H7 (cell line): ENCODE results near the gene ITPKC. TPM values are rescaled to one million over a fixed set of nuclear protein-coding genes. Genes with fewer than 3 reads are reported as not detected.

Experiments used
- DNase-seq: peaks from one replicate; pipeline ENCODE4 v3.0.0; 2012
- H3K27me3 ChIP-seq: 2 replicates; pipeline ENCODE4 v1.6.0; 2011; ENCODE audit warnings: mild to moderate bottlenecking, low read length; ENCODE audit not compliant: control insufficient read depth, insufficient read depth
- H3K36me3 ChIP-seq: replicated peaks from 2 replicates; pipeline ENCODE4 v1.5.1; 2011; ENCODE audit warnings: low read length; ENCODE audit not compliant: control insufficient read depth, insufficient read depth
- H3K4me3 ChIP-seq: 2 replicates; pipeline ENCODE4 v1.5.1; 2011; ENCODE audit warnings: low read depth, mild to moderate bottlenecking, control low read depth, low read length, moderate library complexity; ENCODE audit not compliant: insufficient read depth
- total RNA-seq: library from RNA; depleted of rRNA; stranded (reverse); fragments of >200 nt; shearing (Covaris generic); gene quantifications from 2 replicates; pipeline ENCODE4 v1.2.3, GENCODE V29; 2014

ITPKC gene
- total RNA-seq, 1 experiment from 2014 or later: 10.5 TPM

- Histone ChIP-seq H3K4me3 (no peak overlapping the region), H3K27me3 (no peaks in the 10 kb centered on the region), H3K36me3 (peaks cover 8% of the 10 kb centered on the region)
- DNase-seq: no peak
Observed at GRCh38 chr19:40697007-40697406, 19.9 kb upstream of the ITPKC start.

GRCh38 chr19:40700083-40700482 is 16.8 kb upstream of the ITPKC start:
- peaks cover 14% of the 10 kb centered on the region for H3K36me3 ChIP-seq

GRCh38 chr19:40701758-40702157 is 15.2 kb upstream of the ITPKC start:
- no peak for DNase-seq
- H3K27me3 ChIP-seq: no peaks in the 10 kb centered on the region
- H3K36me3 ChIP-seq: peaks cover 15% of the 10 kb centered on the region
- H3K4me3 ChIP-seq: no peak overlapping the region

More at GRCh38 chr19:40700083-40700482, 16.8 kb upstream of the ITPKC start:
- DNase-seq: peak; percentile 35
- Histone ChIP-seq H3K4me3 (no peak overlapping the region), H3K27me3 (no peaks in the 10 kb centered on the region)

DNA sequence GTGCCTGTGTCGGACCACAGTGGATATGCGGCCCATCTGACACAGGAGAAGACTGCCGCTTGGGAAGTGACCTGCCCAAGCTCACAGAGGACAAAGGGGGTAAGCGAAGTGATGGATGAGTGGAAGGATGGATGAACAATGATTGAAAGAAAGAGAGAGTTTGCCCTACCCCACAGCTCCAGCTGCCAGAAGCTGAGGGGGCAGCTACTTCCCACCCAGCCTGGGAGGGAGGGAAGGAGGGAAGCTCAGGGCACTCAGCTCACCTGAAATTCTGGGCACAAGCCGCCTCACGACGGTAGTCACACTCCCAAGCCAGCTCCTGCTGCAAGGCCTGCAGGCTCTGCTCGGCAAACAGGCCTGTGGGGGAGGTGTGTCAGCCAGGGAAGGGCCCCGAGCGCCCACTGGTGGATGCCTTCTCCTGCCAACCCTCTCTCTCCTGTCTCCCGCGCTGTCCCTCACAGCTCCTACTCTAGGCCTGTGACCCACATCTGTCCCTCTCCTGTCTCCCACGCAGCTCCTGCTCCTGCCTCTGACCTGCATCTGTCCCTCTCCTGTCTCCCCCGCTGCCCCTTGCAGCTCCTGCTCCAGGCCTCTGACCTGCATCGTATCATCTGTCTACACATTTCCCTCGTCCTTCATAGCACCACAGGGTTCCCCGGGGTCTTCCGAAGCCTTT is 14.4 kb upstream of the ITPKC start:
- Histone ChIP-seq H3K27me3 (no peaks in the 10 kb centered on the region), H3K36me3 (peaks cover 14% of the 10 kb centered on the region), H3K4me3 (no peak overlapping the region)
- DNase-seq: peak; percentile 90

DNA sequence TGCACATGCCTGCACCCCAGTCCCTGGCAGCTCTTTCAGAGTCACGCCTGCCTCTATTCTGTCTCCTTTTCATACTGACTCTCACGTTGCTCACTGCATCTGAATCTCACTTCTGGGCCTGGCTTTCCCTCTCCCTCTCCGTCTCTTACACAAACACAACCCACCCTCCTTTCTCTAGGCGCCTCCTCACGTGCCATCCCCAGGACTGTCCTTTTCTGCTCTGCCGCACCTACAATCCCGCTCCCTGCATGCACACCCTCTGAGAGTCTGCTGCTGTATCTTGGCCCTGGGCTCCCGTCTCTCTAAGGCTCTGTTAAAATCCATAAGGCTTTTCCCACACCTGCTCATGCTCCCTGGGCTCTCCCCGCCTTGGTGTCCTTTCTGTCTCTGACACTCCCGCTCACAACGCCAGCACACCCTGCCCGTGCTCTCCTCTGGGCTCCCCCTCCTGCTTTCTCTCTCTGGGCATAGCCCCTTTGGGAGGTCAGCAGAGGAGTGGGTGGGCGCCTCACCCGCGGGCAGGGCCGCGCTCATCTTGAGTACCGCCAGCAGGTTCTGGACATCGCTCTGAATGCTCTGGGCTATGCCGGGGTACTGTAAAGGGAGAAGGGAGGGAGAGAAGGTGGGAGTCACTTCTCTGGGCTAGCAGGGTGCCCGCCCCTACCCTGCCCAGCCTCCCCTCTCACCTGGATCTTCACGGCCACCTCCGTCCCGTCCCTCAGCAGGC is 13.7 kb upstream of the ITPKC start:
- peak; percentile 25 for DNase-seq
- no peaks in the 10 kb centered on the region for H3K27me3 ChIP-seq
- no peak overlapping the region for H3K4me3 ChIP-seq
- H3K36me3 ChIP-seq: peaks cover 15% of the 10 kb centered on the region

GRCh38 chr19:40704491-40705361 is 12.2 kb upstream of the ITPKC start:
- Histone ChIP-seq H3K36me3 (peaks cover 14% of the 10 kb centered on the region), H3K4me3 (no peak overlapping the region), H3K27me3 (no peaks in the 10 kb centered on the region)
- DNase-seq: no peak

- Histone ChIP-seq H3K36me3 (peaks cover 15% of the 10 kb centered on the region), H3K27me3 (no peaks in the 10 kb centered on the region), H3K4me3 (no peak overlapping the region)
- no peak for DNase-seq
Observed at GRCh38 chr19:40705362-40705651, 11.6 kb upstream of the ITPKC start.

GRCh38 chr19:40705950-40706619 is 10.8 kb upstream of the ITPKC start:
- no peak for DNase-seq
- Histone ChIP-seq H3K27me3 (no peaks in the 10 kb centered on the region), H3K36me3 (peaks cover 17% of the 10 kb centered on the region), H3K4me3 (no peak overlapping the region)

DNA sequence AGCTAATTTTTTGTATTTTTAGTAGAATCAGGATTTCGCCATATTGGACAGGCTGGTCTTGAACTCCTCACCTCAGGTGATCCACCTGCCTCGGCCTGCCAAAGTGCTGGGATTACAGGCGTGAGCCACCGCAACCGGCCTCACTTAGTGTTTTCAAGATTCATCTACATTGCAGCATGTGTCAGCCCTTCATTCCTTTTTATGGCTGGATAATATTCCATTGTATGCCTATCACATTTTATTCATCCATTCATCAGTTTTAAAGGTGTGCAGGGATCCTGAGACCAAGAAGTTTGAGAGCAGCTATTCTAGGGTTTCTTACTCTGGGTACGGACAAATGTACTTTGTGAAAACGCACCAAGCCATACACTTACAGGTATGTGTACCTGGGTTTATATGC is 9.3 kb upstream of the ITPKC start:
- Histone ChIP-seq H3K27me3 (no peaks in the 10 kb centered on the region), H3K36me3 (peaks cover 16% of the 10 kb centered on the region), H3K4me3 (no peak overlapping the region)
- no peak for DNase-seq

DNA sequence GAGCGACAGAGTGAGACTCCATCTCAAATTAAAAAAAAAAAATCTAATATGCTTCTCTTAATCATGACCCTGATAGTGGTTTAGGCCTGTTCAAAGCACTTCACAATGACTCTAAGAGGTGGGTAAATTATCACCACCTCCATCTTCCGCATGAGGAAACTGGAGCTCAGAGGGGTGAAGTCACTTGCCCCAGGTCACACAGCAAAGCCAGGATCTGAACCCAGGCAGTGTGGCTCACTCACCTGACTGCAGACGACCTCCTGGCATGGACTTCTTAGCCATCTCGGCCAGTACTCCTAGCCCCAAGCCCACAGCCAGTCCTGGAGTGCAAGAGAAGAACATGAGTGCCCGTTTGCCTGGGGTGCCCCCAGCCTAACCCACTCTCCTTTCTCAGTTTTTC is 7.1 kb upstream of the ITPKC start:
- Histone ChIP-seq H3K4me3 (no peak overlapping the region), H3K36me3 (peaks cover 13% of the 10 kb centered on the region), H3K27me3 (no peaks in the 10 kb centered on the region)
- DNase-seq: no peak

DNA sequence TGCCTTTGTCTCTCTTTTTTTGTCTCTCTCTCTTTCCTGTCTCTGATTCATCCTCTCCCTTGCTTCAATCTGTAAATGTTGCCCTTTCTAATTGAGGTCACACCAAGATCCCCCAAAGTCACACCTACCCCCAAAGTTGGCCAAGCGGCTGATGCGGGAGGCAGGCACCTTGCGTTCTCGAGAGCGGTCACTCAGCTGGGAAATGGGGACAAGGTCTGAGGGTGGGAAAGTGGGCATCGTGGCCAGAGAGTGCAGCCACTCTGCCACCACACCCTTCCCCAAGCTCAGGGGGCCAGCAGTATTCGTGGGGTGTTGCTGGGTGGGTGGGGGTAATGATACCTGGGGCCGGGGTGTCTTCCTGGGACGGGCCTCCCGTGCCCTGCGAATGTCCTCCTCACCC is 3.0 kb upstream of the ITPKC start:
- Histone ChIP-seq H3K27me3 (no peaks in the 10 kb centered on the region), H3K4me3 (no peak overlapping the region), H3K36me3 (peaks cover 7% of the 10 kb centered on the region)
- no peak for DNase-seq

GRCh38 chr19:40714441-40715299 is 2.2 kb upstream of the ITPKC start:
- H3K4me3 ChIP-seq: peak overlapping the region; percentile 65
- H3K36me3 ChIP-seq: peaks cover 7% of the 10 kb centered on the region

DNA sequence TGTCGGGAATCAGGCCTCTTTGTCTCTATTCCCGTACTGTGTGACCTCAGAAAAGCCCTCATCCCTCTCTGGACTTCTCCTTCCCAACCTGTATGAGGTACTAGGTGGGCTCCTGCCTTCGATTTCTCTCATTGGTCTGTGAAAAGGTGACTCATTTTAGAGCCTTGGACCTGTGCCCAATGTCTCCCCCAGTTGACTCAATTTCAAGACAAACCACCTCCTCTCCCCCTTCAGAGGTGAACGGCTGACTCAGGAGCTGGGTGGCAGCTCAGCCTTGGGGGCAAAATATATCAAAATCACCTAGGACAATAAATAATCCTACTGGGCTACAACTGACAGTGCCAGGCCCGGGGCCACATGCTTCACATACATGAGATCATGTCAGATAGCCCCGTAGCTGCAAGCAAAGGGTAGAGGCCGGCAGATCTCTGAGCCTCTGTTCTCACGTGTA is 856 bp upstream of the ITPKC start:
- no peaks in the 10 kb centered on the region for H3K27me3 ChIP-seq
- DNase-seq: no peak
- peak overlapping the region; percentile 65 for H3K4me3 ChIP-seq
- peaks cover 4% of the 10 kb centered on the region for H3K36me3 ChIP-seq

More at GRCh38 chr19:40714441-40715299, 2.2 kb upstream of the ITPKC start:
- DNase-seq: peak; percentile 97
- H3K27me3 ChIP-seq: no peaks in the 10 kb centered on the region
